PFSK-1 (cell line): Measurements from ENCODE around the gene HCST.

Experiments
- POLR2AphosphoS5 ChIP-seq: IDR thresholded peaks from 2 replicates; pipeline ENCODE4 v1.6.1; 2012; ENCODE audit warnings: low read depth, mild to moderate bottlenecking, control low read depth, low read length, moderate library complexity
- SIN3A ChIP-seq: IDR thresholded peaks from 2 replicates; pipeline ENCODE4 v1.6.1; 2012; ENCODE audit warnings: mild to moderate bottlenecking, low read length, moderate library complexity, borderline replicate concordance; ENCODE audit not compliant: insufficient read depth
- TAF1 ChIP-seq: IDR thresholded peaks from 2 replicates; pipeline ENCODE4 v1.6.1; 2012; ENCODE audit warnings: low read length, control low read depth, borderline replicate concordance; ENCODE audit not compliant: insufficient read depth
- TF ChIP-seq, protein P1 (sequence below), 2 experiments: IDR thresholded peaks; 2 replicates each; pipeline versions ENCODE4 v1.6.1 to v1.8.0; 2011 to 2012; ENCODE audit warnings: low read depth in 2 of 2, low read length in 2 of 2, control low read depth in 1 of 2, inconsistent platforms in 1 of 2, mild to moderate bottlenecking in 1 of 2, moderate library complexity in 1 of 2; ENCODE audit not compliant: insufficient read depth in 1 of 2

DNA sequence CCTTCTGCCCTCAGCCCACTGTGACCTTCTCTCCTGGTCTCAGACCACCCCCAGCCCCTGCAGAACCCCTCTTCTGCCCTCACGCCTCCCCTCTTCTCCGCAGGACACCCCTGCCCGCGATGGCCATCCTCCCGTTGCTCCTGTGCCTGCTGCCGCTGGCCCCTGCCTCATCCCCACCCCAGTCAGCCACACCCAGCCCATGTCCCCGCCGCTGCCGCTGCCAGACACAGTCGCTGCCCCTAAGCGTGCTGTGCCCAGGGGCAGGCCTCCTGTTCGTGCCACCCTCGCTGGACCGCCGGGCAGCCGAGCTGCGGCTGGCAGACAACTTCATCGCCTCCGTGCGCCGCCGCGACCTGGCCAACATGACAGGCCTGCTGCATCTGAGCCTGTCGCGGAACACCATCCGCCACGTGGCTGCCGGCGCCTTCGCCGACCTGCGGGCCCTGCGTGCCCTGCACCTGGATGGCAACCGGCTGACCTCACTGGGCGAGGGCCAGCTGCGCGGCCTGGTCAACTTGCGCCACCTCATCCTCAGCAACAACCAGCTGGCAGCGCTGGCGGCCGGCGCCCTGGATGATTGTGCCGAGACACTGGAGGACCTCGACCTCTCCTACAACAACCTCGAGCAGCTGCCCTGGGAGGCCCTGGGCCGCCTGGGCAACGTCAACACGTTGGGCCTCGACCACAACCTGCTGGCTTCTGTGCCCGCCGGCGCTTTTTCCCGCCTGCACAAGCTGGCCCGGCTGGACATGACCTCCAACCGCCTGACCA is 37.2 kb downstream of the HCST start:
- no peak for TF ChIP-seq POLR2AphosphoS5
- TF ChIP-seq, protein P1, sequence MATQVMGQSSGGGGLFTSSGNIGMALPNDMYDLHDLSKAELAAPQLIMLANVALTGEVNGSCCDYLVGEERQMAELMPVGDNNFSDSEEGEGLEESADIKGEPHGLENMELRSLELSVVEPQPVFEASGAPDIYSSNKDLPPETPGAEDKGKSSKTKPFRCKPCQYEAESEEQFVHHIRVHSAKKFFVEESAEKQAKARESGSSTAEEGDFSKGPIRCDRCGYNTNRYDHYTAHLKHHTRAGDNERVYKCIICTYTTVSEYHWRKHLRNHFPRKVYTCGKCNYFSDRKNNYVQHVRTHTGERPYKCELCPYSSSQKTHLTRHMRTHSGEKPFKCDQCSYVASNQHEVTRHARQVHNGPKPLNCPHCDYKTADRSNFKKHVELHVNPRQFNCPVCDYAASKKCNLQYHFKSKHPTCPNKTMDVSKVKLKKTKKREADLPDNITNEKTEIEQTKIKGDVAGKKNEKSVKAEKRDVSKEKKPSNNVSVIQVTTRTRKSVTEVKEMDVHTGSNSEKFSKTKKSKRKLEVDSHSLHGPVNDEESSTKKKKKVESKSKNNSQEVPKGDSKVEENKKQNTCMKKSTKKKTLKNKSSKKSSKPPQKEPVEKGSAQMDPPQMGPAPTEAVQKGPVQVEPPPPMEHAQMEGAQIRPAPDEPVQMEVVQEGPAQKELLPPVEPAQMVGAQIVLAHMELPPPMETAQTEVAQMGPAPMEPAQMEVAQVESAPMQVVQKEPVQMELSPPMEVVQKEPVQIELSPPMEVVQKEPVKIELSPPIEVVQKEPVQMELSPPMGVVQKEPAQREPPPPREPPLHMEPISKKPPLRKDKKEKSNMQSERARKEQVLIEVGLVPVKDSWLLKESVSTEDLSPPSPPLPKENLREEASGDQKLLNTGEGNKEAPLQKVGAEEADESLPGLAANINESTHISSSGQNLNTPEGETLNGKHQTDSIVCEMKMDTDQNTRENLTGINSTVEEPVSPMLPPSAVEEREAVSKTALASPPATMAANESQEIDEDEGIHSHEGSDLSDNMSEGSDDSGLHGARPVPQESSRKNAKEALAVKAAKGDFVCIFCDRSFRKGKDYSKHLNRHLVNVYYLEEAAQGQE (IDR thresholded peaks at IDR 0.05; ENCODE audit: insufficient read depth in 1 of 2, low read depth in 2 of 2, low read length in 2 of 2) = no peak
- TF ChIP-seq TAF1 = no peak
- TF ChIP-seq SIN3A = no peak
